Neural cell (in vitro differentiated cells): ENCODE results near the gene TRMT44. TPM values are rescaled to one million over a fixed set of nuclear protein-coding genes. Genes with fewer than 3 reads are reported as not detected.

Source experiments
- H2AFZ ChIP-seq: fragments of 200-600, 300-800 bp; sonication (generic), shearing (Covaris generic); 2 replicates; pipeline ENCODE4 v1.6.0; 2014; ENCODE audit warnings: low read depth, mild to moderate bottlenecking, antibody characterized with exemption, low read length, moderate library complexity
- H3F3A ChIP-seq: fragments of 200-600 bp; shearing (Covaris generic); 2 replicates; pipeline ENCODE4 v1.6.1; 2016; ENCODE audit warnings: mild to moderate bottlenecking, moderate library complexity, mixed read lengths, antibody characterized with exemption, low read length; ENCODE audit not compliant: insufficient read depth, poor library complexity, severe bottlenecking
- H3K27ac ChIP-seq: fragments of 200-600, 300-800 bp; sonication (generic), shearing (Covaris generic); 2 replicates; pipeline ENCODE4 v1.5.1; 2014; ENCODE audit warnings: mild to moderate bottlenecking, low read length, moderate library complexity
- H3K27me3 ChIP-seq: fragments of 300-800, 200-600 bp; sonication (generic), shearing (Covaris generic); 2 replicates; pipeline ENCODE4 v1.6.0; 2014; ENCODE audit warnings: mild to moderate bottlenecking, low read depth, low read length, moderate library complexity; ENCODE audit not compliant: insufficient read depth
- H3K36me3 ChIP-seq: fragments of 300-800, 200-600 bp; sonication (generic), shearing (Covaris generic); 2 replicates; pipeline ENCODE4 v1.5.1; 2014; ENCODE audit warnings: mild to moderate bottlenecking, antibody characterized with exemption, low read length, moderate library complexity; ENCODE audit not compliant: insufficient read depth
- H3K4me2 ChIP-seq: fragments of 300-800, 200-600 bp; sonication (generic), shearing (Covaris generic); 2 replicates; pipeline ENCODE4 v1.6.0; 2014; ENCODE audit warnings: mild to moderate bottlenecking, low read length
- H3K4me3 ChIP-seq: fragments of 300-800, 200-600 bp; sonication (generic), shearing (Covaris generic); 2 replicates; pipeline ENCODE4 v1.5.1; 2014; ENCODE audit warnings: mild to moderate bottlenecking, low read length, moderate library complexity
- H3K79me2 ChIP-seq: fragments of 200-600 bp; shearing (Covaris generic); replicated peaks from 2 replicates; pipeline ENCODE4 v1.6.0; 2014; ENCODE audit warnings: mild to moderate bottlenecking, low read length, moderate library complexity; ENCODE audit not compliant: insufficient read depth
- H3K9ac ChIP-seq: fragments of 300-800, 200-600 bp; sonication (generic), shearing (Covaris generic); 2 replicates; pipeline ENCODE4 v1.6.1; 2016; ENCODE audit warnings: mild to moderate bottlenecking, low read length, mixed read lengths
- H3K9me2 ChIP-seq: fragments of 200-600 bp; shearing (Covaris generic); 2 replicates; pipeline ENCODE4 v1.6.1; 2016; ENCODE audit warnings: mild to moderate bottlenecking, low read length, mixed read lengths; ENCODE audit not compliant: insufficient read depth
- H3K9me3 ChIP-seq: fragments of 200-600, 300-800 bp; sonication (generic), shearing (Covaris generic); 2 replicates; pipeline ENCODE4 v1.6.1; 2016; ENCODE audit warnings: mild to moderate bottlenecking, mixed run types, low read length, moderate library complexity, mixed read lengths
- H4K20me1 ChIP-seq: fragments of 200-600 bp; shearing (Covaris generic); 2 replicates; pipeline ENCODE4 v1.6.1; 2016; ENCODE audit warnings: mild to moderate bottlenecking, mixed run types; ENCODE audit not compliant: insufficient read depth
- EP300 ChIP-seq: fragments of 450-650 bp; conservative IDR thresholded peaks from 2 replicates; pipeline ENCODE4 v1.6.1; 2014; ENCODE audit warnings: antibody characterized with exemption, mild to moderate bottlenecking, moderate library complexity; ENCODE audit not compliant: poor library complexity, severe bottlenecking
- EZH2 ChIP-seq: fragments of 200-600, 300-800 bp; shearing (Covaris generic), sonication (generic); IDR thresholded peaks from 2 replicates; pipeline ENCODE4 v1.6.1; 2014; ENCODE audit warnings: antibody characterized with exemption, low read length, borderline replicate concordance, mild to moderate bottlenecking; ENCODE audit not compliant: insufficient read depth, poor library complexity, severe bottlenecking
- MXI1 ChIP-seq: fragments of 450-650 bp; conservative IDR thresholded peaks from 2 replicates; pipeline ENCODE4 v1.6.1; 2014; ENCODE audit warnings: antibody characterized with exemption, mild to moderate bottlenecking; ENCODE audit not compliant: poor library complexity, severe bottlenecking
- POLR2AphosphoS5 ChIP-seq: IDR thresholded peaks from 2 replicates; pipeline ENCODE4 v1.6.1; 2012
- RAD21 ChIP-seq: fragments of 450-650 bp; conservative IDR thresholded peaks from 2 replicates; pipeline ENCODE4 v1.6.1; 2014; ENCODE audit warnings: antibody characterized with exemption, mild to moderate bottlenecking, moderate library complexity
- SMC3 ChIP-seq: fragments of 450-650 bp; conservative IDR thresholded peaks from 2 replicates; pipeline ENCODE4 v1.6.1; 2014; ENCODE audit warnings: antibody characterized with exemption, mild to moderate bottlenecking, moderate library complexity; ENCODE audit not compliant: poor library complexity
- TAF1 ChIP-seq: IDR thresholded peaks from 2 replicates; pipeline ENCODE4 v1.6.1; 2012; ENCODE audit warnings: low read depth
- polyA plus RNA-seq: library from polyadenylated mRNA; depleted of rRNA; stranded (reverse); fragments of >200 nt; gene quantifications from 2 replicates; pipeline ENCODE4 v1.2.3, GENCODE V29; 2014
- TF ChIP-seq, protein P1 (sequence below): IDR thresholded peaks from 2 replicates; pipeline ENCODE4 v1.6.1; 2012; ENCODE audit warnings: borderline replicate concordance
- TF ChIP-seq, protein P2 (sequence below): fragments of 450-650 bp; IDR thresholded peaks from 2 replicates; pipeline ENCODE4 v1.5.1; 2014; ENCODE audit warnings: antibody characterized with exemption, mild to moderate bottlenecking, moderate library complexity; ENCODE audit not compliant: poor library complexity, severe bottlenecking

The TRMT44 gene
- polyA plus RNA-seq, 1 donor from 2014 or later, result 20.6 TPM

DNA sequence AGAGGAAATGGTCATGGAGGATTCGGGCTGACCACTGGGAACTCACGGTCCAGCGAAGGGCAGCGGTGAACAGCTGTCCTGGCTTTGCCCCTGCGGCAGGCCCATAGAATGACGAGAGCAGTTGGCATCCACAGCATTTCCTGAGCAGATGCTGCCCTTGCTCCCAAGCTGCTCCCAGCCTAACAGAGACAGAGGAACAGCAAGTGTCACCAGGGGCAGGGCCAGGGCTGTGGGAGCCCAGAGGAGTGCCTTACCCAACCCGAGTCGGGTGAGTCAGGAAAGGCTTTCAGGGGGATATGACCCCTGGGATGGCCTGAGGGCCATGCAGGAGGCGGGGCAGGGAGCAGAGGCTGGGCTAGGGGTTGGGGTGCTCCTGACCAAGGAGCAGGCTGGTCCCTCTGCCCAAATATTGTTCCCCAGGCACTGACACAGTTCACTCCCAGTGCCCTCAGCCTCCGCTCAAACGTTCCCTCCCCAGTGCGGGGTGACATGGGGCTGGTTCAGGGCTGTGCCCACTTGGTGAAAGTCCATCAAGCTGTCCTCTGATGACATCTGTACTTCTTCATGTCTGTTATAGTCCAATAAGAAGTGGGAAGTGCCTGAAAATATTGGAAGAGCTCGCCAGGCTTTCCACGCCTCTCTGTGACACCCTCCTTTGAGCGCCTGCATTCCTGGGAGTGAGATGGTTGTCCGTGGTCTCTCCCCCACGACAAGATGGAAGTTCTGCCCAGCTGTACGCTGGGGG is 74.9 kb downstream of the TRMT44 start:
- no peak overlapping the region for H3K27ac ChIP-seq
- no peaks in the 10 kb centered on the region for H3F3A ChIP-seq
- no peaks in the 10 kb centered on the region for H3K36me3 ChIP-seq
- H3K4me2 ChIP-seq, result no peak overlapping the region
- H2AFZ ChIP-seq, result no peak overlapping the region
- peaks cover 4% of the 10 kb centered on the region for H3K9me3 ChIP-seq
- no peak for TF ChIP-seq MXI1
- H3K9ac ChIP-seq, result no peak overlapping the region
- no peaks in the 10 kb centered on the region for H4K20me1 ChIP-seq
- no peak overlapping the region for H3K4me3 ChIP-seq
- H3K79me2 ChIP-seq, result no peaks in the 10 kb centered on the region
- H3K27me3 ChIP-seq, result no peaks in the 10 kb centered on the region
- no peaks in the 10 kb centered on the region for H3K9me2 ChIP-seq

DNA sequence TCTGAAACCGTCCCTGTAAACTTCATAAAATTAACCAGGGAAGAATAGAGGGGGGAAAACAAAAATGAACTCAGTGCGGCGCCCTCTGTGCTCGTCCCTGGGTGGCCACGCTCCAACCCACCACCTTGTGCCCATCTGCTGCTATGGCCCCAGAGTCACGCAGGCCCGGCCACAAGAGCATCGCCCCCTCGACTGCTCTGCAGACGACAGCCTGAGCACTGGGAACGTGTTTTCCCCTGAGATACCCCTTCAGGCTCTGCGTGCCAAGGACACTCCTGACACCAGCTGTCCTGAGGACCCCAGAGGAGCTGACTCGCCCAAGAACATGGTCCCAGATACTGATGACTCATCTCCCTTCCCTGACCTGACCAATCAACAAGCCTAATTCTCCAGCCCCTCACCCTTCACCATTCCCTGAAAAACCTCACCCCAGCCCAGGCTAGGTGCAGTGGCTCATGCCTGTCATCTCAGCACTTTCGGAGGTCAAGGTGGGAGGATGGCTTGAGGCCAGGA is 75.5 kb downstream of the TRMT44 start:
- no peak for TF ChIP-seq TAF1
- no peak for TF ChIP-seq POLR2AphosphoS5
- TF ChIP-seq SMC3, result no peak
- TF ChIP-seq, protein P1, sequence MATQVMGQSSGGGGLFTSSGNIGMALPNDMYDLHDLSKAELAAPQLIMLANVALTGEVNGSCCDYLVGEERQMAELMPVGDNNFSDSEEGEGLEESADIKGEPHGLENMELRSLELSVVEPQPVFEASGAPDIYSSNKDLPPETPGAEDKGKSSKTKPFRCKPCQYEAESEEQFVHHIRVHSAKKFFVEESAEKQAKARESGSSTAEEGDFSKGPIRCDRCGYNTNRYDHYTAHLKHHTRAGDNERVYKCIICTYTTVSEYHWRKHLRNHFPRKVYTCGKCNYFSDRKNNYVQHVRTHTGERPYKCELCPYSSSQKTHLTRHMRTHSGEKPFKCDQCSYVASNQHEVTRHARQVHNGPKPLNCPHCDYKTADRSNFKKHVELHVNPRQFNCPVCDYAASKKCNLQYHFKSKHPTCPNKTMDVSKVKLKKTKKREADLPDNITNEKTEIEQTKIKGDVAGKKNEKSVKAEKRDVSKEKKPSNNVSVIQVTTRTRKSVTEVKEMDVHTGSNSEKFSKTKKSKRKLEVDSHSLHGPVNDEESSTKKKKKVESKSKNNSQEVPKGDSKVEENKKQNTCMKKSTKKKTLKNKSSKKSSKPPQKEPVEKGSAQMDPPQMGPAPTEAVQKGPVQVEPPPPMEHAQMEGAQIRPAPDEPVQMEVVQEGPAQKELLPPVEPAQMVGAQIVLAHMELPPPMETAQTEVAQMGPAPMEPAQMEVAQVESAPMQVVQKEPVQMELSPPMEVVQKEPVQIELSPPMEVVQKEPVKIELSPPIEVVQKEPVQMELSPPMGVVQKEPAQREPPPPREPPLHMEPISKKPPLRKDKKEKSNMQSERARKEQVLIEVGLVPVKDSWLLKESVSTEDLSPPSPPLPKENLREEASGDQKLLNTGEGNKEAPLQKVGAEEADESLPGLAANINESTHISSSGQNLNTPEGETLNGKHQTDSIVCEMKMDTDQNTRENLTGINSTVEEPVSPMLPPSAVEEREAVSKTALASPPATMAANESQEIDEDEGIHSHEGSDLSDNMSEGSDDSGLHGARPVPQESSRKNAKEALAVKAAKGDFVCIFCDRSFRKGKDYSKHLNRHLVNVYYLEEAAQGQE, result no peak
- no peak for TF ChIP-seq EP300
- no peak for TF ChIP-seq RAD21
- TF ChIP-seq MXI1, result no peak
- TF ChIP-seq EZH2, result no peak
- TF ChIP-seq, protein P2, sequence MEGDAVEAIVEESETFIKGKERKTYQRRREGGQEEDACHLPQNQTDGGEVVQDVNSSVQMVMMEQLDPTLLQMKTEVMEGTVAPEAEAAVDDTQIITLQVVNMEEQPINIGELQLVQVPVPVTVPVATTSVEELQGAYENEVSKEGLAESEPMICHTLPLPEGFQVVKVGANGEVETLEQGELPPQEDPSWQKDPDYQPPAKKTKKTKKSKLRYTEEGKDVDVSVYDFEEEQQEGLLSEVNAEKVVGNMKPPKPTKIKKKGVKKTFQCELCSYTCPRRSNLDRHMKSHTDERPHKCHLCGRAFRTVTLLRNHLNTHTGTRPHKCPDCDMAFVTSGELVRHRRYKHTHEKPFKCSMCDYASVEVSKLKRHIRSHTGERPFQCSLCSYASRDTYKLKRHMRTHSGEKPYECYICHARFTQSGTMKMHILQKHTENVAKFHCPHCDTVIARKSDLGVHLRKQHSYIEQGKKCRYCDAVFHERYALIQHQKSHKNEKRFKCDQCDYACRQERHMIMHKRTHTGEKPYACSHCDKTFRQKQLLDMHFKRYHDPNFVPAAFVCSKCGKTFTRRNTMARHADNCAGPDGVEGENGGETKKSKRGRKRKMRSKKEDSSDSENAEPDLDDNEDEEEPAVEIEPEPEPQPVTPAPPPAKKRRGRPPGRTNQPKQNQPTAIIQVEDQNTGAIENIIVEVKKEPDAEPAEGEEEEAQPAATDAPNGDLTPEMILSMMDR, result no peak
- Histone ChIP-seq H3K9me2 (no peaks in the 10 kb centered on the region), H3K27me3 (no peaks in the 10 kb centered on the region), H3K79me2 (no peaks in the 10 kb centered on the region), H2AFZ (no peak overlapping the region), H3K36me3 (no peaks in the 10 kb centered on the region), H3K9ac (no peak overlapping the region), H3F3A (no peaks in the 10 kb centered on the region), H4K20me1 (no peaks in the 10 kb centered on the region), H3K4me3 (no peak overlapping the region), H3K27ac (no peak overlapping the region), H3K4me2 (no peak overlapping the region), H3K9me3 (peaks cover 4% of the 10 kb centered on the region)
